Tibial nerve (tissue), 4 donors: ENCODE measurements around the gene UHRF2. TPM values are rescaled to one million over a fixed set of nuclear protein-coding genes. Genes with fewer than 3 reads are reported as not detected.

Experiments used
- DNase-seq, 2 donors: peaks; one replicate each; pipeline ENCODE4 v3.0.0-alpha.2; 2019; ENCODE audit warnings: low spot score in 2 of 2
- H3K27ac ChIP-seq, 4 donors: fragments of 200-600 bp; sonication (generic) in 3 of 4; one replicate each; pipeline ENCODE4 v1.5.1; 2017 to 2019; ENCODE audit warnings: mild to moderate bottlenecking in 1 of 4
- H3K27me3 ChIP-seq, 2 donors: fragments of 200-600 bp; sonication (generic) in 1 of 2; one replicate each; pipeline versions ENCODE4 v1.5.1 to v1.6.0; 2017 to 2019
- H3K36me3 ChIP-seq, 3 donors: fragments of 200-600 bp; sonication (generic); one replicate each; pipeline ENCODE4 v1.5.1; 2018 to 2019
- H3K4me1 ChIP-seq, 4 donors: fragments of 200-600 bp; sonication (generic) in 3 of 4; one replicate each; pipeline ENCODE4 v1.5.1; 2017 to 2019
- H3K4me3 ChIP-seq, 4 donors: fragments of 200-600 bp; sonication (generic) in 3 of 4; one replicate each; pipeline ENCODE4 v1.5.1; 2017 to 2019; ENCODE audit warnings: mild to moderate bottlenecking in 1 of 4, moderate library complexity in 1 of 4
- H3K9me3 ChIP-seq, 4 donors: fragments of 200-600 bp; sonication (generic) in 3 of 4; one replicate each; pipeline ENCODE4 v1.5.1; 2017 to 2019
- EP300 ChIP-seq, 2 donors: sonication (generic); formaldehyde crosslinking; IDR thresholded peaks; one replicate each; pipeline ENCODE4 v1.6.1; 2017; ENCODE audit warnings: antibody characterized with exemption in 2 of 2, mild to moderate bottlenecking in 1 of 2
- POLR2A ChIP-seq, 2 donors: fragments of 450-650 bp; IDR thresholded peaks; one replicate each; pipeline ENCODE4 v1.6.1; 2017; ENCODE audit warnings: antibody characterized with exemption in 2 of 2, mild to moderate bottlenecking in 2 of 2, moderate library complexity in 2 of 2
- WGBS, 2 donors: methylation state at CpG; one replicate each; pipeline ENCODE4 v1.1.5; 2018; 5-methylcytosine and 5-hydroxymethylcytosine counted together
- total RNA-seq, 4 donors: library from RNA; depleted of rRNA; stranded (reverse); fragments of >200 nt; gene quantifications; one replicate each; pipeline ENCODE4 v1.1.0, GENCODE V29; 2016
- TF ChIP-seq, protein P1 (sequence below), 5 experiments: fragments of 200-600 bp in 3 of 5; fragments of 450-650 bp in 2 of 5; sonication (generic) in 3 of 5; IDR thresholded peaks; one replicate each; pipeline ENCODE4 v1.5.1; 2016 to 2019; ENCODE audit warnings: antibody characterized with exemption in 5 of 5, mild to moderate bottlenecking in 3 of 5, moderate library complexity in 2 of 5

The UHRF2 gene
- total RNA-seq, 4 donors from 2014 or later, result 61.2 to 85.0 (median 76.0) TPM

- Histone ChIP-seq H3K27me3 (no peaks in the 10 kb centered on the region), H3K27ac (no peak overlapping the region), H3K4me1 (no peaks in the 10 kb centered on the region), H3K4me3 (no peak overlapping the region), H3K36me3 (peaks cover 0 to 51% (median 3%) of the 10 kb centered on the region in 3 donors), H3K9me3 (no peaks in the 10 kb centered on the region)
- WGBS, 2 donors, result 95 to 98% methylated on average over 2 of the region's 2 CpGs
- no peak for TF ChIP-seq EP300 (IDR thresholded peaks at IDR 0.05)
- TF ChIP-seq, protein P1, sequence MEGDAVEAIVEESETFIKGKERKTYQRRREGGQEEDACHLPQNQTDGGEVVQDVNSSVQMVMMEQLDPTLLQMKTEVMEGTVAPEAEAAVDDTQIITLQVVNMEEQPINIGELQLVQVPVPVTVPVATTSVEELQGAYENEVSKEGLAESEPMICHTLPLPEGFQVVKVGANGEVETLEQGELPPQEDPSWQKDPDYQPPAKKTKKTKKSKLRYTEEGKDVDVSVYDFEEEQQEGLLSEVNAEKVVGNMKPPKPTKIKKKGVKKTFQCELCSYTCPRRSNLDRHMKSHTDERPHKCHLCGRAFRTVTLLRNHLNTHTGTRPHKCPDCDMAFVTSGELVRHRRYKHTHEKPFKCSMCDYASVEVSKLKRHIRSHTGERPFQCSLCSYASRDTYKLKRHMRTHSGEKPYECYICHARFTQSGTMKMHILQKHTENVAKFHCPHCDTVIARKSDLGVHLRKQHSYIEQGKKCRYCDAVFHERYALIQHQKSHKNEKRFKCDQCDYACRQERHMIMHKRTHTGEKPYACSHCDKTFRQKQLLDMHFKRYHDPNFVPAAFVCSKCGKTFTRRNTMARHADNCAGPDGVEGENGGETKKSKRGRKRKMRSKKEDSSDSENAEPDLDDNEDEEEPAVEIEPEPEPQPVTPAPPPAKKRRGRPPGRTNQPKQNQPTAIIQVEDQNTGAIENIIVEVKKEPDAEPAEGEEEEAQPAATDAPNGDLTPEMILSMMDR (IDR thresholded peaks at IDR 0.05), result no peak
- no peak for TF ChIP-seq POLR2A (IDR thresholded peaks at IDR 0.05)
- DNase-seq, result no peak
Observed at GRCh38 chr9:6490863-6491262, 77.9 kb downstream of the UHRF2 start.

- Histone ChIP-seq H3K4me1 (no peaks in the 10 kb centered on the region), H3K4me3 (no peak overlapping the region), H3K9me3 (no peaks in the 10 kb centered on the region), H3K27ac (no peak overlapping the region), H3K27me3 (no peaks in the 10 kb centered on the region), H3K36me3 (peaks cover 0 to 52% (median 5%) of the 10 kb centered on the region in 3 donors)
- DNase-seq, result no peak
- no peak for TF ChIP-seq POLR2A (IDR thresholded peaks at IDR 0.05)
- 85 to 96% methylated on average over 1 of the region's 1 CpG for WGBS, 2 donors
Observed at GRCh38 chr9:6495466-6495865, 82.5 kb downstream of the UHRF2 start.

- Histone ChIP-seq H3K4me3 (no peak overlapping the region), H3K4me1 (no peaks in the 10 kb centered on the region), H3K27me3 (no peaks in the 10 kb centered on the region), H3K9me3 (no peaks in the 10 kb centered on the region), H3K27ac (no peak overlapping the region), H3K36me3 (peaks cover 0 to 77% (median 12%) of the 10 kb centered on the region in 3 donors)
- TF ChIP-seq, protein P1 (IDR thresholded peaks at IDR 0.05), result no peak
- TF ChIP-seq POLR2A (IDR thresholded peaks at IDR 0.05) (no peak), EP300 (IDR thresholded peaks at IDR 0.05) (no peak)
- WGBS, 2 donors, result 70 to 85% methylated on average over 1 of the region's 1 CpG
- DNase-seq, result no peak
Observed at GRCh38 chr9:6498982-6499381, 86.0 kb downstream of the UHRF2 start.

DNA sequence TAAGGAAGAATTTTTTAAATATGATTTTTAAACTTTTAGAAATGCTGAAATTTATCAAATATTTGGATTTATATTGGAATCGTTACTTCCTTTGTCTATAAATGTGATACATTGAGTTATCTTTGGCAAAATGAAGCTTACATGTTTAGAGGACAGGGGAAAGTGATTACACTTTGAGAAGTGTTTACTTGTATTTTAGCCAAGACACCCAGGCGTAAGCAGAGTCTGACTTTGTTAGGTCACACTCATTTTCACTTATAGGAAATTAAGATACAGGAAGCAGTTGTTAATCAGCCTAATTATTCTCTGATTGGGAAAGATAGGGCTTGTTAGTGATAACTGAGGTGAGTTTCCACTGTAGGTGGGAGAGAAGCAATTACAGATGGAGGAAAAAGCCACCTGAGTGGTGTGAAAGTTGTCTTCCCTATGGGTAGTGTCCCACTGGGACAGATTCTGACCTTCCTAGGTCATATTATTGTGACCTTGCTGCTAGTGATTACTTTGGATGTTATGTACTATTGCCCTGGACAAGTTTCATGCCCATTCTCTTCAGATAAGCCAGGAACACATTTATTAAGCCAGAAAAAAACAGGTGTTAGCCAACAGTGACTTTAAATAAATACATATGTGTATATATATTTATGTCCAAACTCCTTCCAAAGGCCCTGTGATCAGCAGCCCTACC lies 88.7 kb downstream of the UHRF2 start:
- TF ChIP-seq, protein P1 (IDR thresholded peaks at IDR 0.05), result no peak
- TF ChIP-seq EP300 (IDR thresholded peaks at IDR 0.05) (no peak), POLR2A (IDR thresholded peaks at IDR 0.05) (no peak)
- DNase-seq, result no peak
- Histone ChIP-seq H3K27ac (no peak overlapping the region), H3K27me3 (no peaks in the 10 kb centered on the region), H3K4me1 (no peaks in the 10 kb centered on the region), H3K4me3 (no peak overlapping the region), H3K9me3 (no peaks in the 10 kb centered on the region), H3K36me3 (peaks cover 0 to 94% (median 12%) of the 10 kb centered on the region in 3 donors)
- WGBS, 2 donors, result 49 to 56% methylated on average over 2 of the region's 2 CpGs

DNA sequence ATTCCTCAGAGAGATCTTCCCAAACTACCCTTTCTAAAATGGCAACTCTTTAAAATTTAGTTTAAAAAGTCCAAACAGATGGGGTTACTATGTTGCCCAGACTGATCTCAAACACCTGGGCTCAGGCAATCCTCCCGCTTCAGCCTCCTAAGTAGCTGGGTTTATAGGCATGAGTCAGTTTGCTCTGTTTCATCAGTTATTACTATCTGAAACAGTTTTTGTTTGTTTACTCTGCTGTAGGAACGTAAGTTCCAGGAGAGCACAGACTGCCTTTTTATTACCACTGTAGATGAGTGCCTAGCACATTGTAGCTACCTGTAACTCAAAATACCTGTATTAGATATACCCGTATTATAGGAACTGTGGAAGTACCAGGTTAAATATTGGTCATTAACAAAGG lies 89.4 kb downstream of the UHRF2 start:
- Histone ChIP-seq H3K27me3 (no peaks in the 10 kb centered on the region), H3K27ac (no peak overlapping the region), H3K4me1 (no peaks in the 10 kb centered on the region), H3K4me3 (no peak overlapping the region), H3K9me3 (no peaks in the 10 kb centered on the region), H3K36me3 (peaks cover 0 to 94% (median 7%) of the 10 kb centered on the region in 3 donors)
- no peak for TF ChIP-seq POLR2A (IDR thresholded peaks at IDR 0.05)
- TF ChIP-seq, protein P1 (IDR thresholded peaks at IDR 0.05), result no peak
- TF ChIP-seq EP300 (IDR thresholded peaks at IDR 0.05), result no peak
- DNase-seq, result no peak
- 93 to 94% methylated on average over 3 of the region's 3 CpGs for WGBS, 2 donors
